ENCODE results near the gene QKI. TPM values are rescaled to one million over a fixed set of nuclear protein-coding genes. Genes with fewer than 3 reads are reported as not detected.

Gene QKI
- total RNA-seq, 2 donors from 2014 or later: 116 to 138 TPM

- DNase-seq (ENCODE audit: low spot score): no peak
- intact Hi-C loops (cut with DNase I): no loop called here
Measured at GRCh38 chr6:163501026-163501425, 86.5 kb downstream of the QKI start.

- intact Hi-C loops (cut with DNase I): no loop called here
Measured at GRCh38 chr6:163501439-163501838, 86.9 kb downstream of the QKI start.

DNA sequence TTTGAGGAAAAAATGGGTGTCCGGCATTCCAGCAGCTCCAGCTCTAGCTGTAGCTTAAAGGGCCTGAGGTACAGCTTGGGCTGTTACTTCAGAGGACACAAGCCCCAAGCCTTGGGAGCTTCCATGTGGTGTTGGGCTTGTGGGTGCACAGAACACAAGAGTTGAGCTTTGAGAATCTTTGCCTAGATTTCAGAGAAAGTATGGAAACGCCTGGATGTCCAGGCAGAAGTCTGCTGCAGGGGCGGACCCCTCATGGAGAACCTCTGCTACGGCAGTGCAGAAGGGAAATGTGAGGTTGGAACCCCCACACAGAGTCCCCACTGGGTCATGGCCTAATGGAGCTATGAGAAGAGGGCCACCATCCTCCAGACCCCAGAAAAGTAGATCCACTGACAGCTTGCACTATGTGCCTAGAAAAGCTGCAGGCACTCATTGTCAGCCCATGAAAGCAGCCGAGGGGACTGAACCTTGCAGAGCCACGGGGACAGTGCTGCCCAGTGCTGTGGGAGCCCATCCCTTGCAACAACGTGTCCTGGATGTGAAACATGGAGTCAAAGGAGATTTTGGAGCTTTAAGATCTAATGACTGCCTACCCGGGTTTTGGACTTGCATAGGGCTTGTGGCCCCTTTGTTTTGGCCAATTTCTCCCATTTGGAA is 90.6 kb downstream of the QKI start:
- no peak for DNase-seq (ENCODE audit: low spot score)
- intact Hi-C loops (cut with DNase I): no loop called here

More at GRCh38 chr6:163501439-163501838, 86.9 kb downstream of the QKI start:
- no peak for DNase-seq (ENCODE audit: low spot score)

DNA sequence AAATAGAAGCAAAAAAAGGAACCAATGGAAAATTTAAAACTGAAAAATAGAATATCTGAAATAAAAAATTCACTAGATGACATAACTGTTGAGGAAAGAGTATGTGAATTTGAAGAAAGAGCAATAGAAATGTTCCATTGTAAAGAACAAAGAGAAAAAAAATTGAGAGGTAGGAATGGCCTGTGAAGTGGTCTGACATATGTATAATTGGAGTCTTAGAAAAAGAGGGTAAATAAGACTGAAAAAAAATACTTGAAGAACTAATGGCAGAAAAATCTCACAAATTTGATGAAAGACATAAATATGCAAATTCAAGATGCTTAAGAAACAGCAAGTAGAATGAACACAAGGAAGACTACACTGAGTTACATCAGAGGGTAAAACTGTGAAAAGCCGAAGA is 93.4 kb downstream of the QKI start:
- no peak for DNase-seq (ENCODE audit: low spot score)
- intact Hi-C loops (cut with DNase I): no loop called here

GRCh38 chr6:163513003-163513402 is 98.5 kb downstream of the QKI start:
- no peak for DNase-seq (ENCODE audit: low spot score)
- intact Hi-C loops (cut with DNase I): loop anchor here in 1 of 2 donors (2.0 kb wide), 1 partner anchor 28 kb away; no protein-coding TSS in a partner anchor

DNA sequence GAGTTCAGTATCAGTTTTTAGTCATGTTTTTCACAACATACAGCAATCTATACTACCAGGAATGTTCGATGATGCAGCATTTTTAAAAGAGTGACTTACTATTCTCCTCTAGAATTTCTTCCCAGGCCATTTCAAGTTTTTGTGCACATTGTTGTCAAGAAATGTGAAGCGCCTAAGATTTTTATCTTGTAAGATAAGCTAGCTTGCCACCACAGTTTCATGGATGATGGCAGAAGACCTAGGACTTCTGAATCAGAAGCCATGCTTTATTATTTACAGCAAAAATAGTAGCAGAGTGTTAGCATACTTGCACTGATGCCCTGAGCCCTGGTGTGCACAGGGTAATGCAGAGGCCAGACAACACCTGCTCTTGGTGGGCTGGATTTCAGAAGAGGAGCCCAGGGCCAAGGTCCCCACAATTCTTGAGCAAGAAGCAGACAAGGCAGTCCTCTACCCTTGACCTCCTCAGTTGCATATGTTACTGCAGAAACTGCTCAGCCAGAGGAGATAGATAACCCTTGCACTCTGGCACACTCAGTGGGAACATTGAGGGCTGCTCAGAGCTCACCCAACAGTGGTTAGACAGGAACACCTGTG is 99.2 kb downstream of the QKI start:
- DNase-seq (ENCODE audit: low spot score): peak; percentile 22
- intact Hi-C loops (cut with DNase I): loop anchor here in 1 of 2 donors (2.0 kb wide), 1 partner anchor 29 kb away; no protein-coding TSS in a partner anchor

- DNase-seq (ENCODE audit: low spot score): no peak
Measured at GRCh38 chr6:163516908-163517307, 102.4 kb downstream of the QKI start.

DNA sequence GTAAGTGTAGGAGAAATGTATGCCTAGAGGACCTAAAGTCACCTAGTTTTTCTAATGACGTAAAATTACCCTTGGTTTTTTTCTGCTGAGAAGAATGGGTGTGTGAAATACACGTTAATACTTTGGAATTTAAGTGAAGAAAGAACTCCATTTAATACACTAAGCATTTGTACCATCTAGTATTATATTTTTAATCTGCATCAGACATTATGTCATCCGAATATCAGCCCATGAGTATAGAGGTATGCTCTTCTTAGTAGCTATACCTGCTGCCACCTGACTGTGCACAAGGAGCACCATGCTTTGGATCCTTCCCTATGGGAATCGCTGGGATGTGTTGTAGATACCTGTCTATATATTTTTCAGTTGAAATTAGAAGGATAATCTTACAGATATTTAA is 106.4 kb downstream of the QKI start:
- DNase-seq (ENCODE audit: low spot score): no peak
- intact Hi-C loops (cut with DNase I): no loop called here

More at GRCh38 chr6:163516908-163517307, 102.4 kb downstream of the QKI start:
- intact Hi-C loops (cut with DNase I): no loop called here

GRCh38 chr6:163522033-163522432 is 107.5 kb downstream of the QKI start:
- no peak for DNase-seq (ENCODE audit: low spot score)
- intact Hi-C loops (cut with DNase I): no loop called here

DNA sequence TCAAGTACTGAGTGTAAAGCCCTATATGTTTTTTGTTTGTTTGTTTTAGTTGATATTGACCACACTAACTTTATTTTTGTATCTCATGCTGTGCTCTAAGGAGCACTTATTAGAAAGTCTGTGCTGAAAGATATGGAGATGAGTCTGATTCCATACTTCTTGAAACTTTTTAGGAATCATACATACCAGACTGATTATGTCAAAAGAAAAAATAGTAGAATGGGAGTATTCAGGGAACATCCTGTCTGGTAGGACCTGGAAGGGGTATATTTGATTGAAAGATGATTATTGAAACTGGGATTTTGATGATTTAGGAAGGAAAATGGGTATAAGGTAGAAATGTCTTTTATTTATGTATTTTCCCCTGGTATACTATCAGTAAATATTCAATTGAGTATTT is 111.4 kb downstream of the QKI start:
- intact Hi-C loops (cut with DNase I): no loop called here
- no peak for DNase-seq (ENCODE audit: low spot score)

DNA sequence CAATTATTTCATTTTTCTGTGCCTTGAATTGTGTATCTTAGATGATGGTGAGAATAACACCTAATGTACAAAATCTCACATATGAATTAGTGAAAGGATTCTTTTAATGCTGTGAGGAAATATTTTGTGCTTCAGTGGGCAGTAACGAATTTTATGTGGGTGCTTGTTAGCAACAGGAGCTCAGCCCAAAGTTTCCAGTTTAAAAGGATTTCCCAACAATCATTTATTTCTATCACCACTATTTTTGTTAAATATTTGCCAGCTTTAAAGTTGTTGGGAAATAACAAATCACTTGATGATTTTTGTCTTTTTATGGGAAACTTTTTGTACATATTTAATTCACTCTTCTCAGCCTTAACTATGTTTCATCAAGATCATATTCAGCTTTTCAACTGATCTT is 111.8 kb downstream of the QKI start:
- DNase-seq (ENCODE audit: low spot score): no peak
- intact Hi-C loops (cut with DNase I): no loop called here

GRCh38 chr6:163527291-163527690 is 112.8 kb downstream of the QKI start:
- intact Hi-C loops (cut with DNase I): no loop called here
- no peak for DNase-seq (ENCODE audit: low spot score)

GRCh38 chr6:163529605-163530004 is 115.1 kb downstream of the QKI start:
- no peak for DNase-seq (ENCODE audit: low spot score)
- intact Hi-C loops (cut with DNase I): no loop called here

DNA sequence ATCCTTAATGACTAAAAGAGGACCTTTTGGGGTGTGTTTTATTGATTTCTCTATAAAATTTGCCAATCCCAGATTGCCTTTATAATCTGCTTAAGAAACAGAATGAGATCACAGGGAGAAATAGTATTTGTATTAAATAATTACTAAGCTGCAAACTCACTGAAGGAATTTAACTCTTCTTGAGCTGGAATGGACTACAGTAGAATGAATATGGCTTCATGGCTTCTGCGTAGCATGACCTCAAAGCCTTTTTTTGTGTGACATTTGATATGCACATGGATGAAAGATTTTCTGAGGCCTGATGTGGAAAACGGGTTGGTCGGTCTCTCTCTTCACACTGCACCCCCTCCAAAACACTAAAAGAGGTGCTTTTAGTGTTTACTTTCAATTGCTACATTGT is 115.9 kb downstream of the QKI start:
- intact Hi-C loops (cut with DNase I): no loop called here
- DNase-seq (ENCODE audit: low spot score): no peak

GRCh38 chr6:163531122-163531521 is 116.6 kb downstream of the QKI start:
- intact Hi-C loops (cut with DNase I): no loop called here
- DNase-seq (ENCODE audit: low spot score): no peak

- intact Hi-C loops (cut with DNase I): no loop called here
- DNase-seq (ENCODE audit: low spot score): no peak
Measured at GRCh38 chr6:163532526-163533078, 118.1 kb downstream of the QKI start.

- no peak for DNase-seq (ENCODE audit: low spot score)
- intact Hi-C loops (cut with DNase I): no loop called here
Measured at GRCh38 chr6:163533443-163533842, 118.9 kb downstream of the QKI start.

GRCh38 chr6:163536770-163537169 is 122.3 kb downstream of the QKI start:
- intact Hi-C loops (cut with DNase I): no loop called here
- DNase-seq (ENCODE audit: low spot score): no peak

DNA sequence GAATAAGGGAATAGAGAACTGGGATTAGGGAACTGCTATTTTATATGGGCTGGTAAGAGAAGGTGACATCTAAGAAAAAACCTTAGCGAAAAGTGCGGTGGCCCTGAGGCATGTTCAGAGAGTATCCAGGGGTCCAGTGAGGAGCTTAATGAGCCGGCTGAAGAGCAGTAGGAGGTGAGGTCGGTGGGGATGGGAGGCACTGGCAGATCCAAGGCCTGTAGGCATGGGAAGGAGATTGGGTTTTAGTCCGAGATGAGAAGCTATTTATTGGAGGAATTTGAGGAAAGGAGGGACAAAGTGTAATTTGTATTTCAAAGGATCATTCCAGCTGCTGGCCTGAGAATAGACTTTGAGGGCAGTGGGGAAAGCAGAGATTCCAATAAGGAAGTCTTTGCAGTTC is 123.8 kb downstream of the QKI start:
- intact Hi-C loops (cut with DNase I): no loop called here

DNA sequence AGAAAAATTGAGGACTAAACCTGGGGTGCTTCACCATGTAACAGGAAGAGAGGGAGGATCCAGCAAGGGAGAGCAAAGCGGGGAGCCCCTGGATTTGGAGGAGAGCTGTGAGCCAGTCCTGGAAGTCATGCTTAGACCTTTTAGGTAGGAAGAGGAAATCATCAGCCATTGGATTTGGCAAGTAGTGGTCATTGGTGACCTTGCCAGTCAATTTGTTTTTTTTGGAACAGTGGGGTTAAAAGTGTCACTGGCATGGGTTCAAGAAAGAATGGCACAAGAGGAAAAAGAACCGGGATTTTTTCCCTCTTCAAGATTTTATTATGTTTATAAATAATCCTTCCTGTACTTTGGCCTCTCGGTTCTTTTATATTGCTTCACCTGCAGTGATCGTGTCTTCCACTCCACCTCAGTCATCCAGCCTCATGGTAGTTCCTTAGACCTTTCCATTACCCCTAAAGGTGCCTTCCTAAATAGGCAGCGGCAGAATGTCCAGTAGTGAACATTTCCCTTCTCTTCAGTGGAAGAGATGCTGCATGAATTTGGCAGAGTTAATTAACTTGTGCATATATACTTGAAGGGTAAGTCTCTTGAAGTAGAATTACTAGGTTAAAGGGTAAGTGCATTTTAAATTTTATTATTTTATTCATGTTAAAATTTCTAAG is 124.7 kb downstream of the QKI start:
- intact Hi-C loops (cut with DNase I): no loop called here

More for the DNA sequence above, 123.8 kb downstream of the QKI start:
- DNase-seq (ENCODE audit: low spot score): no peak

More for the DNA sequence above, 124.7 kb downstream of the QKI start:
- no peak for DNase-seq (ENCODE audit: low spot score)

Measured in posterior vena cava (tissue), 2 donors.